GM11168 (cell line): ENCODE measurements around the gene MARCHF6.
"Not testable (repeated sequence)": the region's sequence is repeated elsewhere in the genome, so short reads cannot be mapped to it uniquely, and the experiment has no call there.

Source experiments
- in situ Hi-C: fragments of 300-500 bp; cut with MboI; formaldehyde crosslinking; loops from one replicate; pipeline ENCODE4 v1.12.0; 2022; ENCODE audit warnings: low sequenced_read_pairs; ENCODE audit not compliant: unreplicated experiment

MARCHF6 gene, protein sequence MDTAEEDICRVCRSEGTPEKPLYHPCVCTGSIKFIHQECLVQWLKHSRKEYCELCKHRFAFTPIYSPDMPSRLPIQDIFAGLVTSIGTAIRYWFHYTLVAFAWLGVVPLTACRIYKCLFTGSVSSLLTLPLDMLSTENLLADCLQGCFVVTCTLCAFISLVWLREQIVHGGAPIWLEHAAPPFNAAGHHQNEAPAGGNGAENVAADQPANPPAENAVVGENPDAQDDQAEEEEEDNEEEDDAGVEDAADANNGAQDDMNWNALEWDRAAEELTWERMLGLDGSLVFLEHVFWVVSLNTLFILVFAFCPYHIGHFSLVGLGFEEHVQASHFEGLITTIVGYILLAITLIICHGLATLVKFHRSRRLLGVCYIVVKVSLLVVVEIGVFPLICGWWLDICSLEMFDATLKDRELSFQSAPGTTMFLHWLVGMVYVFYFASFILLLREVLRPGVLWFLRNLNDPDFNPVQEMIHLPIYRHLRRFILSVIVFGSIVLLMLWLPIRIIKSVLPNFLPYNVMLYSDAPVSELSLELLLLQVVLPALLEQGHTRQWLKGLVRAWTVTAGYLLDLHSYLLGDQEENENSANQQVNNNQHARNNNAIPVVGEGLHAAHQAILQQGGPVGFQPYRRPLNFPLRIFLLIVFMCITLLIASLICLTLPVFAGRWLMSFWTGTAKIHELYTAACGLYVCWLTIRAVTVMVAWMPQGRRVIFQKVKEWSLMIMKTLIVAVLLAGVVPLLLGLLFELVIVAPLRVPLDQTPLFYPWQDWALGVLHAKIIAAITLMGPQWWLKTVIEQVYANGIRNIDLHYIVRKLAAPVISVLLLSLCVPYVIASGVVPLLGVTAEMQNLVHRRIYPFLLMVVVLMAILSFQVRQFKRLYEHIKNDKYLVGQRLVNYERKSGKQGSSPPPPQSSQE

GRCh38 chr5:10353241-10354047 is at the start of gene MARCHF6:
Gene MARCHF6, plus strand, starts transcription at chr5:10353695. Its CDS starts 204 bp downstream, at chr5:10353899.
- in situ Hi-C loops, result no loop called here

- in situ Hi-C loops, result no loop called here
Observed at GRCh38 chr5:10303699-10304170, 49.8 kb upstream of the MARCHF6 start.

DNA sequence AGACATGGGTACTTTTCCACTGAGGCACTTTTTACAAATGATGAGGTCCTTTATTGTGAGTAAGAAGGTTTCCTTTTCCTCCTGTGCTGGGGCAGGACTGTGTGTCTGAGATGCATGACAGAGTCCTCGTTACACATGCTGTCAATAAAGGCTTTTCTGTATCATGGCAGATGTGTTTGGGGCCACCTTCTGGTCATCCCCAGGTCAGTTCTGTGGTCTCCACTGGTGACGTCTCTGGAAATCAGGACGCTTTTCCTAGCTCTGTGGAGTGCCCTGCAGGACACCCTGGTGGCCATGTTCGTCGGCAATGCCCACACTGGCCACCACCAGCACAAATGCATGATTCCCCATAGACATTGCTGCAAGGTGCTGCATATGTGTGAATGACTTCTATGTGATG is 48.6 kb upstream of the MARCHF6 start:
- in situ Hi-C loops, result no loop called here

- in situ Hi-C loops, result no loop called here
Observed at GRCh38 chr5:10306114-10306513, 47.4 kb upstream of the MARCHF6 start.

GRCh38 chr5:10306806-10307205 is 46.7 kb upstream of the MARCHF6 start:
- in situ Hi-C loops, result no loop called here

DNA sequence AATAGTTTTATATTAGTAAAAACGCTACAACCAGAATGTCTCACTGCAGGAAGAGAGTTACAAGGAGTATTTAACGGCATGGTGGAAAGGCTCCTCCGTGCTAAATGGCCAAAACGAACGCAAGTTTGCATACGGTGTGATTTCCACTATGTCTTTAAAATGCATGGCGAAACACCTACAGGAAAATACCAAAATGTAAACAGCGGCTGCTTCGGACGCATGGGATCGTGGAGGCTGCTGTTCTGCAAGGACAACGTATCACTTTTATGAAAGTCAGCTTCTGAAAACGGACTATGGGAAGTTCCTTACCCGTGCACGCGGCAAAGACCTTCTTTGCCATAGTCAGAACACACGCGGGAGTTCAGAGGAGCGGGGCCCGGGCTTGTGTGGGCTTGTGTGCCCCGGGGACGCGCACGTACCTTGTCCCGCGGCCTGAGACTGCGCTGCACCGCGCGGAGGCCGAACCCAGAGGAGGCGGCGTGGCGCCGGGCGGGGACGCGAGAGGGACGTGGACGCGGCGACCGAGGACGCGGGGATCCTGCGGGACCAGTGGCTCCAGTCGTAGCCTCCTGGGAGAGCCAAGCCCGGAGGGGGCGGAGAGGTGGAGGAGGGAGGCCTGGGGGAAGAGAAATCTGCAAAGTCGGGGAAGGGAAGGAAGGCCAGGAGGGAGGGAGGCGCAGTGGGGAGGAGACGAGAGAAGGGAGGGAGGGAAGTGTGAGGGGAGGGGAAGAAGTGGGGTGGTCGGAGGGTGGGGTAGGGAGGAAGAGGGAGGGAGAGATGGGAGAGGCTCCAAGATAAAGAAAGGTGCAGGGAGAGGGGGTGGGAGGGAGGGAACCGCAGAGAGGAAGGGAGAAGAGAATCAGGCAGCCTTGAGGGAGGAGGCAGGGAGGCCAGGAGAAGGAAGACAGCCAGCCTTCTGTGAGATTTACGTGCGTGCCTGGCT is 46.0 kb upstream of the MARCHF6 start, which contains the start of gene CMBL:
TSS of gene CMBL (minus strand) at position 697 of the 943 bp plus-strand sequence. CDS start 17,140 bp downstream, outside the sequence.
- in situ Hi-C loops, result no loop called here

DNA sequence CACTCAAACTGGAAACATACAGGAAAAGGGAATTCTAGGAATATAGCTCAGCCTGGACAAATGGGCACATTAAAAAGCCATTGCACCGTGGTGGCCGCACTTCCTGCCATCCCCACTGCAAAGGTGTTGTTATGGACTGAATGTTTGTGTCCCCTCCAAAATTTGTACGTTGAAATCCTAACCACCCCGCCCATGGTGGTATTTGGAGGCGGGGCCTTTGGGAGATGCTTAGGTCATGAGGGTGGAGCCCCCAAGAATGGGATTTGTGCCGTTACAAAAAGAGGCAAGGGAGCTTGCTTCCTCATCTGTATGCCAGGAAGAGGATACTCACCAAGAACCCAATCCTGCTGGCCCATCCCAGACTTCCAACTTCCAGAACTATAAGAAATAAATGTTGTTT is 44.7 kb upstream of the MARCHF6 start:
- in situ Hi-C loops, result no loop called here

DNA sequence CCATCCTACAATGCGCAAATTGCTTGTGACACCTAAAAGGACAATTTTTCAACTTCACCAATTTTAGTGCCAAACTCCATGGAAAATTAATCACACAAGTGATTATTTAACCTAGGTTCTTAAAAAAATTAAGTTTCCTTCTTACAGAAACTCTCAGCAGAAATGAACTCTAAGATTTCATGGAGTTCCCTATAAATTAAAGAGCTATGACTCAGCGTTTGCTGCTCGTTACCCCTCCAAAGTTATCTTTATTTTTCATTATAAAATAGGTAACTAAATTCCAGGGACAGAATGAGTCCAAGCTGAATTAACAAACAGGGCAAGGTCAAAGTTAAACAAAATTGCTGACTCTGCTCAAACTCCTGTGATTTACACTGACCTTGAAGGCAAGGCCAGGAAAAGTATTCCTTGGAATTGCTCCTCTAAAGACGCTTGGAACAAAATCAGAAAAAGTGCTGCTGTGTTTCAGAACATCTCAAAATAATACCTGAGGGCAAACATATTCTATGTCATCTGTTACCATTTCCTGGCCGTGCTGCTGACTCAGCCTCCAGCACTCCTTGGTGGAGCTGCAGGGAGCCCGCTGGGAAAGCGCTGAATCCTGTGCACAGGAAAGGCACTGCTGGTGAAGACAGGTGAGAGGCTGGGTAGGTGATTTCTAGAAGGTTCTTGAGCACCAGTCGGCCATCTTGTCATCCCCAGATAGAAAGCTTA is 43.3 kb upstream of the MARCHF6 start:
- in situ Hi-C loops, result no loop called here

GRCh38 chr5:10310835-10311570 is 42.5 kb upstream of the MARCHF6 start:
- in situ Hi-C loops, result not testable (repeated sequence)

- in situ Hi-C loops, result no loop called here
Observed at GRCh38 chr5:10311595-10312425, 41.7 kb upstream of the MARCHF6 start.

DNA sequence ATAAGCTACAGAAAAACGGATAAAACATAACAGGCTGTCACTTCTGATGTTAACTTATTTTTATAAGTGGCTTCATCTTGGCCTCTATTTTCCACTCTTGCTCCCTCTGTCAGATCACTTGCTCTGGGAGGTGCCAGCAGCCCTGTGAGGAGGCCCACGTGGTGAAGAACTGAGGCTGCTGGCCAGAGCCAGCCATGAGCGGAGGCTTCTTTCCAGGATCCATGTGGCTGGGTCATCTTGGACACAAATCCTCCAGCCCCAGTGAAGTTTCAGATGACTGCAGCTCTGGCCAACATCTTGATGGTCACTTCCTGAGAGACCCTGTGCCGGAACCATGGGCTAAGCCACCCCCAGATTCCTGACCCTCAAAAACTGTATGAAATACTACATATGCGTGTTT is 38.3 kb upstream of the MARCHF6 start:
- in situ Hi-C loops, result no loop called here

GRCh38 chr5:10315824-10316509 is 37.5 kb upstream of the MARCHF6 start:
- in situ Hi-C loops, result no loop called here

DNA sequence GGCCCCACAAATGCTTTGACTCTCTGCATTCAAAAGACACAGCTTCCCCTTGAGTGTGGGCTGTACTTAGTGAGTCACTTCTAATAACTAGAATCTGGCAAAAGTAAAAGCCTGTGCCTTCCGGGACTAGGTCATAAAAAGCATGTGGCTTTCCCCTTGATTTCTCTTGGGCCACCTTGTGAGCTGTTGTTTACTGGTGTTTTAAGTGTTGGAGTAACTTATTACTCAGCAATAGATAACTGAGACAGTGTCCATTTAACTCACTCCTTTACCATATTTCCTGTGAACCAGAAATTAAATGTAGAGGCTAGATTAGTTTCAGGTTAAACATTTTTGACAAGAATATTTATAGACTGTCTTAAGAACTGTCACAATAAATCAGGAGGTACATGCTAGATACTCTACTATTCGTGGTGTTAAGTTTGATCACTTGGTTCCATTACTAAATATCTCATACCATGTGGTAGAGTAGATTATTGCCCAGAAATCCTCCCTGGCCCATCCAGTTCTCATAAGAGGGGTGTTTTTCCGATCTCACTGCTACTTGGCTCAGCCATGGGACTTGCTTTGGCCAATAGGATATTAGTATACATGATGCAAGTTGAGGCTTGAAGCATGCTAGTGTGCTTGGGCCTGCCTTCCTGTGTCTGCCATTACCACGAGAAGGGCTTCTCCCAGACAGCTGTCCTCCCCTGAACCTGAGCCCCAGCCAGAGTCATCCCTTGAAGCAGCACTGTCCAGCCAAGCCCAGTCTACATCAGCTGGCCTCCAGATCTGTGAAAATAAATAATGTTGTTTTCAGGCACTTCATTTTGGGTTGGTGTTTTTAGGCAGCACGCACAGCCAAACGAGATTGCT is 35.4 kb upstream of the MARCHF6 start:
- in situ Hi-C loops, result no loop called here

- in situ Hi-C loops, result no loop called here
Observed at GRCh38 chr5:10319202-10319851, 34.2 kb upstream of the MARCHF6 start.

DNA sequence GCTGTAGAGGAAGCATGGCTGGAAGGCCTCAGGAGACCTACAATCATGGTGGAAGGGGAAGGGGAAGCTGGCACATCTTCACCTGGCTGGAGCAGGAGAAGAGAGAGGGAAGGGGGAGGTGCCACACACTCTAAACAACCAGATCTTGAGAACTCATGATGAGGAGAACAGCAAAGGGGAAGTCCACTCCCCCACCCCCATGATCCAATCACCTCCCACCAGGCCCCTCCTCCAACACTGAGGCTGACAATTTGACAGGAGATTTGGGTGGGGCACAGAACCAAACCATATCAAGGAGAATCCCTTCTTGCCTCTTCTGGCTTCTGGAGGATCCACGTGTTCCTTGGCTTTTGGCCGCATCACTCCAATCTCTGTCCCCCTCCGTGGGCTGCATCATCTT is 32.7 kb upstream of the MARCHF6 start:
- in situ Hi-C loops, result no loop called here
